Panc1 (cell line): ENCODE results near the gene NF1. TPM values are rescaled to one million over a fixed set of nuclear protein-coding genes. Genes with fewer than 3 reads are reported as not detected.

Experiments used
- ATAC-seq: fragments of 200-7000 bp; cut with Tn5 transposase; 2 replicates; pipeline ENCODE4 v1.9.1; 2020; ENCODE audit warnings: mild to moderate bottlenecking, moderate library complexity
- BruUV-seq: library from RNA; stranded (reverse); fragments of 400-500 nt; replicated peaks from 2 replicates; lab custom pipeline; 2021; lab: Mats Ljungman, UMichigan
- CTCF ChIA-PET: fragments of 300-600 bp; sonication (Branson Sonifier 250); formaldehyde crosslinking; loops from one replicate; lab custom pipeline; 2022; ENCODE audit warnings: antibody characterized with exemption; lab: Charles Lee
- POLR2A ChIA-PET: fragments of 300-600 bp; sonication (Branson Sonifier 250); formaldehyde crosslinking; loops from one replicate; lab custom pipeline; 2022; ENCODE audit warnings: antibody characterized with exemption; lab: Charles Lee
- DNase-seq: peaks from one replicate; pipeline ENCODE4 v3.0.0-alpha.2; 2010; ENCODE audit warnings: low read depth, low spot score
- H3K27ac ChIP-seq: 2 replicates; pipeline ENCODE4 v1.5.1; 2011; ENCODE audit warnings: mild to moderate bottlenecking, low read length, inconsistent platforms
- H3K27me3 ChIP-seq: fragments of 200-500 bp; sonication (Bioruptor generic); 2 replicates; pipeline ENCODE4 v1.6.0; 2014; ENCODE audit warnings: low read length, inconsistent platforms; ENCODE audit not compliant: control insufficient read depth, insufficient read depth
- H3K36me3 ChIP-seq: fragments of 200-500 bp; sonication (Bioruptor generic); 2 replicates; pipeline ENCODE4 v1.5.1; 2014; ENCODE audit warnings: inconsistent platforms, mild to moderate bottlenecking, low read length, moderate library complexity; ENCODE audit not compliant: control insufficient read depth, insufficient read depth
- H3K4me1 ChIP-seq: 2 replicates; pipeline ENCODE4 v1.5.1; 2011; ENCODE audit warnings: inconsistent platforms, mild to moderate bottlenecking, low read length, moderate library complexity; ENCODE audit not compliant: control insufficient read depth, insufficient read depth
- H3K4me3 ChIP-seq, 2 experiments: 2 replicates each; pipeline ENCODE4 v1.5.1; 2011 to 2012; ENCODE audit warnings: low read depth in 2 of 2, low read length in 2 of 2, mild to moderate bottlenecking in 2 of 2, inconsistent platforms in 1 of 2, moderate library complexity in 1 of 2
- H3K9me3 ChIP-seq: fragments of 200-500 bp; sonication (Bioruptor generic); 2 replicates; pipeline ENCODE4 v1.5.1; 2014; ENCODE audit warnings: low read depth, mild to moderate bottlenecking, inconsistent platforms, low read length, moderate library complexity; ENCODE audit not compliant: control insufficient read depth, insufficient read depth
- CTCF ChIP-seq: fragments of 450-650 bp; IDR thresholded peaks from 2 replicates; pipeline ENCODE4 v1.5.1; 2017; ENCODE audit warnings: mild to moderate bottlenecking
- POLR2AphosphoS5 ChIP-seq: IDR thresholded peaks from 2 replicates; pipeline ENCODE4 v1.6.1; 2012; ENCODE audit warnings: mild to moderate bottlenecking, low read depth, low read length, moderate library complexity
- REST ChIP-seq, 2 experiments: IDR thresholded peaks; 2 replicates each; pipeline ENCODE4 v1.6.1; 2011 to 2012; ENCODE audit warnings: low read depth in 2 of 2, control low read depth in 1 of 2, low read length in 1 of 2, mild to moderate bottlenecking in 1 of 2, moderate library complexity in 1 of 2; ENCODE audit not compliant: insufficient read depth in 1 of 2
- SIN3A ChIP-seq: IDR thresholded peaks from 2 replicates; pipeline ENCODE4 v1.6.1; 2012; ENCODE audit warnings: low read depth, mild to moderate bottlenecking, low read length, moderate library complexity, borderline replicate concordance; ENCODE audit not compliant: insufficient read depth
- TCF7L2 ChIP-seq: IDR thresholded peaks from 2 replicates; pipeline ENCODE4 v1.6.1; 2011; ENCODE audit warnings: mild to moderate bottlenecking, low read depth, low read length, inconsistent platforms
- in situ Hi-C: cut with HindIII; loops from 2 replicates; pipeline ENCODE4 v1.10.0; 2016; ENCODE audit warnings: low sequenced_read_pairs, low pct_unique_long_range_greater_than_20kb
- intact Hi-C: fragments of 100-400 bp; cut with micrococcal nuclease; formaldehyde crosslinking; loops from one replicate; pipeline ENCODE4 v1.10.0; 2022; ENCODE audit not compliant: unreplicated experiment
- total RNA-seq: library from RNA; stranded (reverse); gene quantifications from one replicate; pipeline ENCODE4 v1.2.1, GENCODE V29; 2021; ENCODE audit not compliant: unreplicated experiment

Gene NF1
- total RNA-seq, 1 experiment from 2014 or later: 82.5 TPM

GRCh38 chr17:31254654-31255053 lies 159.9 kb downstream of the NF1 start:
- Histone ChIP-seq H3K9me3 (no peaks in the 10 kb centered on the region), H3K4me3 (no peak overlapping the region), H3K27me3 (no peaks in the 10 kb centered on the region), H3K27ac (no peak overlapping the region), H3K36me3 (peaks cover 35% of the 10 kb centered on the region; the same call in 1 of the 2 replicates), H3K4me1 (no peaks in the 10 kb centered on the region)
- no peak for DNase-seq
- intact Hi-C loops: no loop called here
- TF ChIP-seq REST (IDR thresholded peaks at IDR 0.05; ENCODE audit: insufficient read depth in 1 of 2, low read depth in 2 of 2, low read length in 1 of 2) (no peak), CTCF (no peak), SIN3A (no peak), TCF7L2 (no peak), POLR2AphosphoS5 (no peak)
- ChIA-PET CTCF (interaction anchor here (0.6 to 0.7 kb wide), 2 partner anchors 30 to 45 kb away, joined by 4 to 11 read pairs; no protein-coding TSS in a partner anchor), POLR2A (interaction anchor here (1.0 kb wide), 1 partner anchor 25 kb away, joined by 5 read pairs; no protein-coding TSS in a partner anchor)
- in situ Hi-C loops: no loop called here
- BruUV-seq: no TSS peak
- no peak for ATAC-seq

GRCh38 chr17:31256936-31257335 lies 162.2 kb downstream of the NF1 start:
- Histone ChIP-seq H3K4me3 (no peak overlapping the region), H3K4me1 (no peaks in the 10 kb centered on the region), H3K27me3 (no peaks in the 10 kb centered on the region), H3K9me3 (no peaks in the 10 kb centered on the region), H3K36me3 (peaks cover 32% of the 10 kb centered on the region; the same call in 1 of the 2 replicates), H3K27ac (no peak overlapping the region)
- ChIA-PET CTCF (no interaction called here), POLR2A (no interaction called here)
- no TSS peak for BruUV-seq
- DNase-seq (no peak), ATAC-seq (no peak)
- TF ChIP-seq CTCF: no peak
- no peak for TF ChIP-seq TCF7L2
- TF ChIP-seq SIN3A: no peak
- TF ChIP-seq POLR2AphosphoS5: no peak
- TF ChIP-seq REST (IDR thresholded peaks at IDR 0.05; ENCODE audit: insufficient read depth in 1 of 2, low read depth in 2 of 2, low read length in 1 of 2): no peak
- in situ Hi-C loops (no loop called here), intact Hi-C loops (no loop called here)
